ENCODE data around the gene AGPAT2.
"Not testable (repeated sequence)": the region's sequence is repeated elsewhere in the genome, so short reads cannot be mapped to it uniquely, and the experiment has no call there.

AGPAT2 gene

DNA sequence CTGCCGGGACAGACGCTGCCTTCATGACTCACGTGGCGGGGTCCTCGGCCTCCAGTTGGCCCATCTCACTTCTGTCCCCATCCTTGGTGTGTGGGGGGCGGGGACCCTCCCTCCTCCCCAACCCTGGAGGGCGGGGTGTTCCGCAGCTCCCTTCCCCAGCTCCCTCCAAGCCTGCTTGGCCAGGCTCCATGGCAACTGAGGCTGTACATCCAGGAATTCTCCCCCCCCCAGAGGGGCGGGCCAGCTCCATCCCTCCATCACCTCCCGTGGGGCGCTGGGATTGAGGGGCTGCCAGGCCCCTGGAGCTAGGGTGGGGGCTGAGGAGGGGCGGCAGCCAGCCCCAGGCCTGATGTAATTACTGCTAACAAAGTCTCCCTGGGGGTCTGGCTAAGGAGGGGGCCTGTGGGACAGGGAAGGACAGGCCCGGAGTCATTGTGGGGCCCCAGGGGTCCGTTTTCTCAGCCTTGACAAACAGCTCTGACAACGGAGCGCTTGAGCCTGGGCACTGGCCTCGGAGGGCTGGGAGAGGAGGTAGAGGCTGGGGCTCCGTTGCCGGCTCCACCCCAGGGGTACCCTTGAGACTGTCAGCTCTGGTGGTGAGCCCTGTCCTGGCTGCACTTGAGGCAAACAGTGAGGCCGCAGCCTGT is 33.1 kb upstream of the AGPAT2 start:
- DNase-seq (ENCODE audit: low read depth), result no peak

DNA sequence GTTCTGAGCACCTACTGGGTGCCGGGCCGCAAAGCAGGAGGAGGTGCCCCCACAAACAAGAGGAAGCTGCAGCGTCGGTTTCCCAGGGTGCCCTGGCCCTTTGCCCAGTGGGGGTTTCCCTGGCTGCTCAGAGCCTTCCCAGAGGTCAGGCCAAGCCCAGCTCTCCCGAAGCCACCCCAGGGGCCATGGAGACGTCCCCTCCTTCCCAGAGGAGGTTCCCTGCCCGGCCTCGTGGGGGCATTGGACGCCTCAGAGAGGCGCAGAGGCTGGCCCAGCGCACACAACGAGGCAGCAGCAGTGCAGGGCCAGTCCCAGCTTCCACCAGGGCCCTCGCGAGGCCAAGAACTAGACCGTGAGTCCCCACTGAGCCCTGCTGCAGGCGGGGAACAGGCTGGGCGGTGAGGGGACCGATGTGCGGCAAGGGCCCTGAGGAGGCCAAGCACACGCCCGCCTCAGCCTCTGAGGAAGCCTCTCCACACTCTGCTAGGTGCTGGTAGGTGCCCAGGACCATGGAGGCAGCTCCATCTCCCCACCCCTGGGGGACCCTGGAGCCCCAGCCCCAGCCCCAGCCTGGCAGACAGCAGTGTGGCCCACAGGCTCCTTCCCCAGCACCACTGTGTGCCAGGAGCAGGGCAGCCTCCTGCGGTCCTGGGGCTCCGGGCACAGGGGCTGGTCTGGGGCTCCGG is 32.1 kb upstream of the AGPAT2 start:
- DNase-seq (ENCODE audit: low read depth), result no peak

GRCh38 chr9:136718345-136719194 is 31.3 kb upstream of the AGPAT2 start:
- DNase-seq (ENCODE audit: low read depth), result no peak

DNA sequence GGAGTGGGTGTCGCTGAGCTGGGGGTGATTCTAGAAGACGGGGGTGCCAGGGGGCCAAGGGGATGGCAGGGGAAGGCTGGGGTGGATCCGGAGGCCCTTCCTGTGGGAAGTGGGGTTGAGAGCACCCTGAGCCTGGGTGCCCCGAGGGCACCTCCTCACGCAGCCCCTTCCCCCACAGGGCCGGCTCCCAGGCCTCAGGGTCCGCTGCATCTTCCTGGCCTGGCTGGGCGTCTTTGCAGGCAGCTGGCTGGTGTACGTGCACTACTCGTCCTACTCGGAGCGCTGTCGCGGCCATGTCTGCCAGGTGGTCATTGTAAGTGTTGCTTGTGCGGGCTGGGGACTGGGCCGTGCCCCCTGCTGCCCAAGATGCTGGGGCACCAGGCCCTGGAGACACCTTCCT is 30.1 kb upstream of the AGPAT2 start:
- DNase-seq (ENCODE audit: low read depth), result no peak

- no peak for DNase-seq (ENCODE audit: low read depth)
Observed at GRCh38 chr9:136714893-136715274, 27.6 kb upstream of the AGPAT2 start.

DNA sequence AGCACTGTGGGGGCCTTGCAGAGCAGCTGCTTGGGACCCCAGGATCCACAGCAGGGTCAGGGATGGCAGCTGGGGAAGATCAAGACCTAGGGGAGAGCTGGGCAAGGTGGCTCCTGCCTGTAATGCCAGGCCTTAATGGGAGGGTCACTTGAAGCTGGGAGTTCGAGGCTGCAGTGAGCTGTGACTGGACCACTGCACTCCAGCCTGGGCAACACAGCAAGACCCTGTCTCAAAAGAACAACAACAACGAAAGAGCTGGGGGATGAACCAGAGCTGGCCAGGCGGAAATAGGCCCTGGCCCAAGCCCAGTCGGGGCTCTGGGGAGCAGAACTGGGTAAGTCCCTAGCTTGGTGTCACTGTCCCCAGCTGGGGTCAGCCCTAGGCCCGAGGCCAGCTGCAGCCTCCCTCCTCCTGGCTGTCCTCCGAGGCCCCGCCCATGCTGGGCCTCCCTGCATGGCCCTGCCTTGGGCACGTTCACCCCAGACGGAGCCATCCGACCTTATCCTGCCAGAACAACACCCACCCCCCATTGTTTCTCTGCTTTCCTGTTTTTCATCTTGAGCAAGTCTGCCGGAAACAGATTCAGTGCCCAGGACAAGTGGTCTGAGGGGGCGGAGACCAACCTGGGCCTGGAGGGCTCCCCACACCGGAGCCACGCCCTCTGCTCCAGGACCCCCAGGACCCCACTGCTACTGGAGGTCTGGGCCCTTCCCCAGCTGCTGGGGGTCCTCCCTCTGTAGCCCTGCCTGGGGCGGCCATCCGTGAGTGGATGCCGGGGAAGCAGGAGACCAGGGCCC is 27.0 kb upstream of the AGPAT2 start:
- no peak for DNase-seq (ENCODE audit: low read depth)

DNA sequence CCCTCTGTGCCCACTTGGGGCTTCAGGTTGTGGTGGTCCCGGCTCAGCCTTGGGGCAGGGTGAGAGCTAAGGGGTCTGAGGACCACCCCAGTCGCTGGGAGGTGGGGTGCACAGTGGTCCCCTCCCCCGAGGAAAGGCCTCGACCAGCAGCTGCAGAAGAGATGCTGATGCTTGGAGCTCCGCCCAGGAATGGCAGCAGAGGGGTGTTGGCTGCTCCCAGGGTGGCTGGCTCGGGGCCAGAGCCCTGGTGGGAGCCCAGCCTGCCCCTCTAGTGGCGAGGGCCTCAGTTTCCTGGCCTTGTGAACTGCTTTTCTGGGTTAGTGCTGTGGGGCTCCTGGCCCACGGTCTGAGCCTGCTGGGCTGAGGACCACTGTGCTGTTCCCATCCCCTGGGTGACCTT is 26.3 kb upstream of the AGPAT2 start:
- DNase-seq (ENCODE audit: low read depth), result no peak

DNA sequence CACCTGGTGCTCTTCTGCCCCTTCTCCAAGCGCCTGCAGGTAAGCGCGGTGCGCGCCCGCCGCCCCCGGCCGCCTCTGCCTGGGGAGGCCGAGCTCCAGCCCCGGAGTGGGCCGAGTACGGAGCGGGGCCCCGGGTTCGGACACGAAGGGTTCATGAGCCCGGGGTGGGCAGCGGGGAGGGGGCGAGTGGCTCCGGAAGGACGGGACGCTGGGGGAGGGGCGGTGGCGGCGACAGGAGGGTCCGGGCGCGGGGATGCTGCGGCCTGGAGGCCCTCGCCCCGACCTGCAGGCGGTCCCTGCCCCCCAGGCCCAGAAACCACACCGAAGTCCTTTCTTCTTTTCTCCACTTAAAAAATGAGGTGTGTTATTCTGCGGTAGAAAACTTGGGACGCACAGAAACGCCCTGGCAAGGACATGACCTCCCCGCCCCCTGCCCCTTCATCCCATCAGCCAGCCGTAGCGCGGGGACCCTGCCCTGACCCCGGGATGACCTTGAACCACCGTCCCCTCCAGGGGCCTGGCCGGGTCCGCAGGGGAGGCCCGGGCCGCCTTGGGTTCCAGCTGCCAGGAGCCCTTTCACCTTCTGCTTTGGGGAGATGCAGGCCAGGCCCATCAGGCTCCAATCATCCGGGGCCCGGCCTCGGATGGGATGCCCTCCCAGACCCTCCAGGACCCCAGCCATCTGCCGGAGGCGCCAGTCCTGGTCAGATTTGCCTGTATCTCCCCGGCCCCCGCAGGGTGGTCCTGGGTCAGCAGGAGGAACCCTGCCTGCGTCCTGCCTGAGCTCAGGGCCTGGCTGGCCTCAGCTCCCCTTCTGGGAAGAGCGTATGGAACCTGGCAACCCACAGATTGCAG is 25.7 kb upstream of the AGPAT2 start:
- no peak for DNase-seq (ENCODE audit: low read depth)

- no peak for DNase-seq (ENCODE audit: low read depth)
Observed at GRCh38 chr9:136711751-136712689, 24.8 kb upstream of the AGPAT2 start, which contains the start of gene DIPK1B. Gene DIPK1B (plus strand): TSS chr9:136712572. CDS start chr9:136712666, 94 bp downstream.

- DNase-seq (ENCODE audit: low read depth), result peak; percentile 76
Observed at GRCh38 chr9:136711219-136711648, 24.0 kb upstream of the AGPAT2 start.

- DNase-seq (ENCODE audit: low read depth), result no peak
Observed at GRCh38 chr9:136710543-136710942, 23.3 kb upstream of the AGPAT2 start.

GRCh38 chr9:136709454-136710109 is 22.3 kb upstream of the AGPAT2 start:
- no peak for DNase-seq (ENCODE audit: low read depth)

GRCh38 chr9:136707849-136708517 is 20.7 kb upstream of the AGPAT2 start:
- no peak for DNase-seq (ENCODE audit: low read depth)

DNA sequence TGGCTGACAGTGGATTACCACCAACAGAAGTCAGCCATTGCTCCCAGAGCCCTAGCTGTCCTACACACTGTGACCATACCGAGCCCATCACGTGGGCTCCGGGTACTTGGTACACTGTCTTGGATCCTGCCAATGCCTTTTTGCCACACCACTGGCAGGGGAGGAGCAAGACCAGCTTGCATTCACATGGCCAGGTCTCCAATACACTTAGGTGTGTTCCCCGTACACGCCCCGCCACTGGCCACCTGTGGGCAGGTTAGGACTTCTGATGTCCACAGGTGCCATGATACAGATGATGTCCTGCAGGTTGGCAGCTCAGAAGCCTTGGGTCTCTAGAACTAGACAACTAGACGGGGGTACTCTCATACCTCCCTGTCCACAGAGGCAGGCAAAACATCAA is 19.8 kb upstream of the AGPAT2 start:
- no peak for DNase-seq (ENCODE audit: low read depth)

- DNase-seq (ENCODE audit: low read depth), result peak; percentile 83
Observed at GRCh38 chr9:136705564-136705963, 18.3 kb upstream of the AGPAT2 start.

- not testable (repeated sequence) for DNase-seq (ENCODE audit: low read depth)
Observed at GRCh38 chr9:136704741-136705140, 17.5 kb upstream of the AGPAT2 start.

GRCh38 chr9:136703276-136703860 is 16.1 kb upstream of the AGPAT2 start:
- no peak for DNase-seq (ENCODE audit: low read depth)

GRCh38 chr9:136701668-136702053 is 14.4 kb upstream of the AGPAT2 start:
- no peak for DNase-seq (ENCODE audit: low read depth)
